Measurements from ENCODE around the gene NOXO1. TPM values are rescaled to one million over a fixed set of nuclear protein-coding genes. Genes with fewer than 3 reads are reported as not detected.

The NOXO1 gene
- total and polyA plus RNA-seq, 9 of the 15 experiments (the other 6 are each of a cell fraction or from before 2014, with no cell fraction given): not detected

DNA sequence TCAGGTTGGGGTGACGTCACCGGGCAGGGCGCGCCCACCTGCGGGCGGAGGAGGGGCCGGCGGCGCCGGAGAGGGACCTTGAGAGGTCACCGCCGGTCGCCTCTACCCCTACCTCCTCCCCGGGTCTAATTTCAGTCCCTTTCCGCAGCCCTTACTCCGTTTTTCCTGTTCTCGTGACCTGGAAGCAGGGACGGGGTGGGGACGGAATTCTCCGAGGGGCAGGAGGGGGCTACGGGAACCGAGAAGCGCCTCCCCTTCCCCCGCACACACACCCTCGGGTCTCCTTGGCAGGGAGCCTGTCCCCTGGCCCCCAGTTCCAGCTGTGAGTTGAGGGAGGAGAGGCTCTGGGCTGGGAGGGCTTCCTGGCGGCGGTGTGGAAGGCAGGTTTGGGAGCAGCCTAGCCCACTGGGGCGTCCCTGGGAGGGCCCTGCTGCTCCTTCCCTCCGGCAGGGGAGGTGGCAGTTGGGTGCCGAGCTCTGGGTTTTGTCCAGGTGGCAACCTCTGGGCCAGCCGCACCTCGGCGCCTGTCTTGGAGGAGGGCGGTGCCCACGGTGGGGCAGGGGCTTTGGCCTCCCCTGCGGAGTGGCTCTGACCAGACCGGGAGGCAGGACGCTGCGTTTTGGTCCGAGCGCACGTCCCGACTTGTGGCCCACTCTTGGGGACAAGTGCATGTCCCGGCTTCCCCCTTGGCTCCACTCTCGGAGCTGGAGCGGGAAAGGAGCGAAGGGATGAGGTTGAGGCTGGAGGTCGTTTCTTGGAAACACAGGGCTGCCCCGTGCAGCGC, 9.3 kb upstream of the NOXO1 start (continued):
- TF ChIP-seq GABPB1 (CRISPR knock-in tag; IDR thresholded peaks at IDR 0.05) (peak; percentile 60), CBX5 (IDR thresholded peaks at IDR 0.05; ENCODE audit: borderline replicate concordance, low read depth) (no peak), ZNF584 (CRISPR knock-in tag; IDR thresholded peaks at IDR 0.05; ENCODE audit: low read depth) (no peak), MED1 (CRISPR knock-in tag; IDR thresholded peaks at IDR 0.05; ENCODE audit: borderline replicate concordance) (no peak), PHF8 (IDR thresholded peaks at IDR 0.05; ENCODE audit: borderline replicate concordance, low read length) (peak; percentile 45; the same call in 1 of the 2 replicates), DPF2 (IDR thresholded peaks at IDR 0.05) (peak; percentile 35; the same call in 1 of the 2 replicates), HNRNPL (IDR thresholded peaks at IDR 0.05; ENCODE audit: low read depth, low read length) (no peak), HMGN3 (IDR thresholded peaks at IDR 0.05; ENCODE audit: borderline replicate concordance, extremely low read depth, insufficient read length, low read depth, low read length) (peak; percentile 14), CCAR2 (IDR thresholded peaks at IDR 0.05; ENCODE audit: low read depth, low read length) (no peak)
- TF ChIP-seq, protein P1, sequence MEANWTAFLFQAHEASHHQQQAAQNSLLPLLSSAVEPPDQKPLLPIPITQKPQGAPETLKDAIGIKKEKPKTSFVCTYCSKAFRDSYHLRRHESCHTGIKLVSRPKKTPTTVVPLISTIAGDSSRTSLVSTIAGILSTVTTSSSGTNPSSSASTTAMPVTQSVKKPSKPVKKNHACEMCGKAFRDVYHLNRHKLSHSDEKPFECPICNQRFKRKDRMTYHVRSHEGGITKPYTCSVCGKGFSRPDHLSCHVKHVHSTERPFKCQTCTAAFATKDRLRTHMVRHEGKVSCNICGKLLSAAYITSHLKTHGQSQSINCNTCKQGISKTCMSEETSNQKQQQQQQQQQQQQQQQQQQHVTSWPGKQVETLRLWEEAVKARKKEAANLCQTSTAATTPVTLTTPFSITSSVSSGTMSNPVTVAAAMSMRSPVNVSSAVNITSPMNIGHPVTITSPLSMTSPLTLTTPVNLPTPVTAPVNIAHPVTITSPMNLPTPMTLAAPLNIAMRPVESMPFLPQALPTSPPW (CRISPR knock-in tag; IDR thresholded peaks at IDR 0.05): peak; percentile 48; the same call in 1 of the 2 replicates
- TF ChIP-seq, protein P2, sequence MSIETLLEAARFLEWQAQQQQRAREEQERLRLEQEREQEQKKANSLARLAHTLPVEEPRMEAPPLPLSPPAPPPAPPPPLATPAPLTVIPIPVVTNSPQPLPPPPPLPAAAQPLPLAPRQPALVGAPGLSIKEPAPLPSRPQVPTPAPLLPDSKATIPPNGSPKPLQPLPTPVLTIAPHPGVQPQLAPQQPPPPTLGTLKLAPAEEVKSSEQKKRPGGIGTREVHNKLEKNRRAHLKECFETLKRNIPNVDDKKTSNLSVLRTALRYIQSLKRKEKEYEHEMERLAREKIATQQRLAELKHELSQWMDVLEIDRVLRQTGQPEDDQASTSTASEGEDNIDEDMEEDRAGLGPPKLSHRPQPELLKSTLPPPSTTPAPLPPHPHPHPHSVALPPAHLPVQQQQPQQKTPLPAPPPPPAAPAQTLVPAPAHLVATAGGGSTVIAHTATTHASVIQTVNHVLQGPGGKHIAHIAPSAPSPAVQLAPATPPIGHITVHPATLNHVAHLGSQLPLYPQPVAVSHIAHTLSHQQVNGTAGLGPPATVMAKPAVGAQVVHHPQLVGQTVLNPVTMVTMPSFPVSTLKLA (conservative IDR thresholded peaks at IDR 0.05): 0 out of 4 replicates have a peak, but pooled peaks of 1 of the 2 experiments have one; percentile 18
- TF ChIP-seq, protein P3, sequence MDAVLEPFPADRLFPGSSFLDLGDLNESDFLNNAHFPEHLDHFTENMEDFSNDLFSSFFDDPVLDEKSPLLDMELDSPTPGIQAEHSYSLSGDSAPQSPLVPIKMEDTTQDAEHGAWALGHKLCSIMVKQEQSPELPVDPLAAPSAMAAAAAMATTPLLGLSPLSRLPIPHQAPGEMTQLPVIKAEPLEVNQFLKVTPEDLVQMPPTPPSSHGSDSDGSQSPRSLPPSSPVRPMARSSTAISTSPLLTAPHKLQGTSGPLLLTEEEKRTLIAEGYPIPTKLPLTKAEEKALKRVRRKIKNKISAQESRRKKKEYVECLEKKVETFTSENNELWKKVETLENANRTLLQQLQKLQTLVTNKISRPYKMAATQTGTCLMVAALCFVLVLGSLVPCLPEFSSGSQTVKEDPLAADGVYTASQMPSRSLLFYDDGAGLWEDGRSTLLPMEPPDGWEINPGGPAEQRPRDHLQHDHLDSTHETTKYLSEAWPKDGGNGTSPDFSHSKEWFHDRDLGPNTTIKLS (IDR thresholded peaks at IDR 0.05; ENCODE audit: borderline replicate concordance, low read depth): no peak
- TF ChIP-seq, protein P4, sequence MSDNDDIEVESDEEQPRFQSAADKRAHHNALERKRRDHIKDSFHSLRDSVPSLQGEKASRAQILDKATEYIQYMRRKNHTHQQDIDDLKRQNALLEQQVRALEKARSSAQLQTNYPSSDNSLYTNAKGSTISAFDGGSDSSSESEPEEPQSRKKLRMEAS (CRISPR knock-in tag; IDR thresholded peaks at IDR 0.05): peak; percentile 26; the same call in 1 of the 2 replicates
- TF ChIP-seq, protein P5, sequence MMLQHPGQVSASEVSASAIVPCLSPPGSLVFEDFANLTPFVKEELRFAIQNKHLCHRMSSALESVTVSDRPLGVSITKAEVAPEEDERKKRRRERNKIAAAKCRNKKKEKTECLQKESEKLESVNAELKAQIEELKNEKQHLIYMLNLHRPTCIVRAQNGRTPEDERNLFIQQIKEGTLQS (IDR thresholded peaks at IDR 0.05): peak; percentile 97
- TF ChIP-seq, protein P5 (CRISPR knock-in tag; conservative IDR thresholded peaks at IDR 0.05): no peak
- TF ChIP-seq, protein P6, sequence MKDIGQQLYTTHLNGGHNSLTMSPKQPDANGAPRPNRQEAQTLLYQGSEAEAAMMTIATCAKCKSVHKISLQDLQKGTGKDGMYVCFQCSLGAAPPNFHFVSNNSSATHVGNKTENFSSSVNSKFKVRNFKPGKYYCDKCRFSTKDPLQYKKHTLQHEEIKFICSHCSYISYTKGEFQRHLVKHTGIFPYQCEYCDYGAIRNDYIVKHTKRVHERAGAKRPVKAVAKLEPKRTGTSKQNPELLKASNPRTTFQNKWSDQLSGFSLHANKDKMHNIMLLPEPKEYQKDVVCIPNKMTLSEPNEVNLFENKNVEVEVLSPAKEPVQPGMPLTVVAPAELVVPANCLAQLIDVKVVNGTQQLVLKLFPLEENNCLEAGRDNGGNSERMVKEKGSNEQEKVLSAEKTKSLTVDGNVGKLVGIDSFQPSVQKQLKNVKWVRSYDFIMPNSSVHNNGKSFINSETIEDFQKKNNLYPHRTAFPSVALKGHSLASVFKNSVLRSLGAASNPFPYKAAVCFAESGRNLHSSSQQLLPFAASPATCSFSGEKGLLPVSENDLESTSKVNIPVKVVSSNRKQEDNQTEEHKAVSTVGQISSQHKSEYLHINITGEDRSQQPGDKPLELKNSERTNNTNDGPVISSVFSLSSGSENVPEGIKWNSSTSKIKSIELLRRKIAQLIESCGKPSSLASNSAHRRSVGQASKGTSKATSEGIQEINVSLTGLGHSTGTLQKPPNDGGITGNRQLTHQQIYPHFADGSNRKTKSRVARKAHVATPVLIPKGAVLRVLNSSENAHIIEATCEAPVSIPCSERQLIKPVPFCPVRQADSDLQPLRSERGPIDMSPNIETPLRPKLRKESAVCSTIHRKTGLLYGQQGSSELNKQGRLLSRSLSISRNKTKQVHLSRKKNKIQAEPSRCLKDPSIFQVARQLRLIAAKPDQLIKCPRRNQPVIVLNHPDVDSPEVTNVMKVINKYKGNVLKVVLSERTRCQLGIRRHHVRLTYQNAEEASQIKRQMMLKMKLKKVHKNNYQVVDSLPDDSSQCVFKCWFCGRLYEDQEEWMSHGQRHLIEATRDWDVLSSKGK (CRISPR knock-in tag; IDR thresholded peaks at IDR 0.05): no peak

Data from K562 (cell line).